ENCODE results near the gene RTN1. TPM values are rescaled to one million over a fixed set of nuclear protein-coding genes. Genes with fewer than 3 reads are reported as not detected.

RTN1 gene
- total and polyA plus RNA-seq, 2 experiments from 2014 or later: 0.15 TPM; not detected in 1

DNA sequence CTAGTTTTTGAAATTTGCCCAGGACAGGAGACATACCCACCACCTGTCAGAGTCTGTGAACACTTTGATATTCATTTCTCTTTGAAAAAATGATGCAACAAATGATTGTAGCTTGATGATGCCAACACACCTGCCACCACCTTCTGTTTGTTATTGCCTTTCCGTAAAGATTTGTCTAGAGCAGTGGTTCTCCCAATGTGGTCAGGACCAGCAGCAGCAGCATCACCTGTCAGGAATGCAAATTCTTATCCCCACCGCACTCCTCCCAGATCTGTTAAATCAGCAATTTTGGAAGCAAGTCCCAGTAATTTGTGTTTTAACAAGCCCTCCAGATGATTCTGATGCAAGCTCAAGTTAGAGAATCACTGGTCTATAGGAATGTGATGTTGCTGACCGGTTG lies 303.9 kb downstream of the RTN1 start:
- H3K79me2 ChIP-seq (ENCODE audit: insufficient read depth): no peaks in the 10 kb centered on the region
- 59 to 62% methylated on average over 3 of the region's 3 CpGs for WGBS, 2 experiments (ENCODE audit: low coverage in 1 of 2, low lambda C conversion rate in 2 of 2, missing lambda C conversion rate in 2 of 2)
- in situ Hi-C loops (cut with MboI): no loop called here

DNA sequence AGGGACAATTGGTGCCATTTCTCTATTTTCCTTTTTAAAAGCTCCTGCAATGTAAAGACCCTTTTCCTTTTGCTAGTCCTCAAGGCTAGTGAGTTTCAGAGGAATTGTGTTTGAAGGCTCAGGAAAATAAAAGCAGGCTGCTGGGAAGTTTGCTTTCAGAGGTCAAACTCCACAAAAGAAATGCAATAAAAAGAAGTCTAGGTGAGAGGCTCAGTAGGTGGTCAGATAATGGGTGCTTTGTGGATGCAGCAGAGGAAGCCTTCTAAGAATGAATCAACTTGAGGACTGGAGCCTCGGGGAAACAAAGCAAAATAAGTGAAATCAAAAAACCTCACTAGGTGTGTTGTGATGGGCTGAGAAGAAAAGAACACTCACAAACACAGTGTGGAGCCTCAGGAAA lies 304.3 kb downstream of the RTN1 start:
- H4K20me1 ChIP-seq (ENCODE audit: insufficient read depth): no peaks in the 10 kb centered on the region
- no peaks in the 10 kb centered on the region for H3F3A ChIP-seq (ENCODE audit: insufficient read depth)
- no peak overlapping the region for H3K4me2 ChIP-seq (ENCODE audit: unreplicated experiment)
- no peak for DNase-seq
- H3K4me1 ChIP-seq (ENCODE audit: insufficient read depth): no peaks in the 10 kb centered on the region
- TF ChIP-seq EZH2phosphoT487 (IDR thresholded peaks at IDR 0.05; ENCODE audit: insufficient read depth, low read depth) (no peak), EZH2 (IDR thresholded peaks at IDR 0.05; ENCODE audit: insufficient read depth, poor library complexity, severe bottlenecking) (no peak)
- no peak overlapping the region for H2AFZ ChIP-seq
- H3K9me3 ChIP-seq (ENCODE audit: low read depth): no peaks in the 10 kb centered on the region
- 0 to 6% methylated on average over 1 of the region's 1 CpG for WGBS, 2 experiments (ENCODE audit: low coverage in 1 of 2, low lambda C conversion rate in 2 of 2, missing lambda C conversion rate in 2 of 2)
- in situ Hi-C loops (cut with MboI): no loop called here
- no peak overlapping the region for H3K27ac ChIP-seq
- no peaks in the 10 kb centered on the region for H3K79me2 ChIP-seq (ENCODE audit: insufficient read depth)
- H3K27me3 ChIP-seq (replicated peaks; ENCODE audit: insufficient read depth): peaks cover 26% of the 10 kb centered on the region
- H3K9me2 ChIP-seq (ENCODE audit: insufficient read depth): no peaks in the 10 kb centered on the region
- no peaks in the 10 kb centered on the region for H3K36me3 ChIP-seq (ENCODE audit: low read depth)
- no peak overlapping the region for H3K4me3 ChIP-seq
- no peak overlapping the region for H3K9ac ChIP-seq

More for the DNA sequence above, 303.9 kb downstream of the RTN1 start:
- H4K20me1 ChIP-seq (ENCODE audit: insufficient read depth): no peaks in the 10 kb centered on the region
- no peaks in the 10 kb centered on the region for H3K36me3 ChIP-seq (ENCODE audit: low read depth)
- H2AFZ ChIP-seq: no peak overlapping the region
- no peak overlapping the region for H3K4me3 ChIP-seq
- no peaks in the 10 kb centered on the region for H3F3A ChIP-seq (ENCODE audit: insufficient read depth)
- H3K9ac ChIP-seq: no peak overlapping the region
- no peak for DNase-seq
- H3K9me3 ChIP-seq (ENCODE audit: low read depth): no peaks in the 10 kb centered on the region
- no peak overlapping the region for H3K4me2 ChIP-seq (ENCODE audit: unreplicated experiment)
- TF ChIP-seq EZH2 (IDR thresholded peaks at IDR 0.05; ENCODE audit: insufficient read depth, poor library complexity, severe bottlenecking) (no peak), EZH2phosphoT487 (IDR thresholded peaks at IDR 0.05; ENCODE audit: insufficient read depth, low read depth) (no peak)
- peaks cover 24% of the 10 kb centered on the region for H3K27me3 ChIP-seq (replicated peaks; ENCODE audit: insufficient read depth)
- no peak overlapping the region for H3K27ac ChIP-seq
- no peaks in the 10 kb centered on the region for H3K4me1 ChIP-seq (ENCODE audit: insufficient read depth)
- no peaks in the 10 kb centered on the region for H3K9me2 ChIP-seq (ENCODE audit: insufficient read depth)

- Histone ChIP-seq H3K79me2 (ENCODE audit: insufficient read depth) (no peaks in the 10 kb centered on the region), H3K4me2 (ENCODE audit: unreplicated experiment) (no peak overlapping the region), H3K4me1 (ENCODE audit: insufficient read depth) (no peaks in the 10 kb centered on the region), H3F3A (ENCODE audit: insufficient read depth) (no peaks in the 10 kb centered on the region), H3K4me3 (no peak overlapping the region), H3K27ac (no peak overlapping the region), H3K36me3 (ENCODE audit: low read depth) (no peaks in the 10 kb centered on the region), H2AFZ (no peak overlapping the region), H3K27me3 (replicated peaks; ENCODE audit: insufficient read depth) (peaks cover 31% of the 10 kb centered on the region), H3K9me3 (ENCODE audit: low read depth) (no peaks in the 10 kb centered on the region), H4K20me1 (ENCODE audit: insufficient read depth) (no peaks in the 10 kb centered on the region), H3K9ac (no peak overlapping the region), H3K9me2 (ENCODE audit: insufficient read depth) (no peaks in the 10 kb centered on the region)
- no peak for DNase-seq
- WGBS, 2 experiments (ENCODE audit: low coverage in 1 of 2, low lambda C conversion rate in 2 of 2, missing lambda C conversion rate in 2 of 2): 42 to 76% methylated on average over 1 of the region's 1 CpG
- in situ Hi-C loops (cut with MboI): no loop called here
- TF ChIP-seq EZH2 (IDR thresholded peaks at IDR 0.05; ENCODE audit: insufficient read depth, poor library complexity, severe bottlenecking): no peak
- TF ChIP-seq EZH2phosphoT487 (IDR thresholded peaks at IDR 0.05; ENCODE audit: insufficient read depth, low read depth): no peak
These were observed 305.5 kb downstream of the RTN1 start for GRCh38 chr14:59565087-59565486.

- Histone ChIP-seq H3K4me1 (ENCODE audit: insufficient read depth) (no peaks in the 10 kb centered on the region), H3K9me2 (ENCODE audit: insufficient read depth) (no peaks in the 10 kb centered on the region), H3K4me2 (ENCODE audit: unreplicated experiment) (no peak overlapping the region), H3K4me3 (no peak overlapping the region), H2AFZ (no peak overlapping the region), H3K9ac (no peak overlapping the region), H3F3A (ENCODE audit: insufficient read depth) (no peaks in the 10 kb centered on the region), H3K36me3 (ENCODE audit: low read depth) (no peaks in the 10 kb centered on the region), H3K79me2 (ENCODE audit: insufficient read depth) (no peaks in the 10 kb centered on the region), H3K9me3 (ENCODE audit: low read depth) (no peaks in the 10 kb centered on the region), H3K27me3 (replicated peaks; ENCODE audit: insufficient read depth) (peaks cover 31% of the 10 kb centered on the region), H4K20me1 (ENCODE audit: insufficient read depth) (no peaks in the 10 kb centered on the region), H3K27ac (no peak overlapping the region)
- in situ Hi-C loops (cut with MboI): no loop called here
- DNase-seq: no peak
- 18 to 19% methylated on average over 2 of the region's 2 CpGs for WGBS, 2 experiments (ENCODE audit: low coverage in 1 of 2, low lambda C conversion rate in 2 of 2, missing lambda C conversion rate in 2 of 2)
- TF ChIP-seq EZH2 (IDR thresholded peaks at IDR 0.05; ENCODE audit: insufficient read depth, poor library complexity, severe bottlenecking): no peak
- no peak for TF ChIP-seq EZH2phosphoT487 (IDR thresholded peaks at IDR 0.05; ENCODE audit: insufficient read depth, low read depth)
These were observed 306.2 kb downstream of the RTN1 start for GRCh38 chr14:59564366-59564765.

- H3K9me3 ChIP-seq (ENCODE audit: low read depth): no peaks in the 10 kb centered on the region
- in situ Hi-C loops (cut with MboI): no loop called here
- no peak overlapping the region for H3K9ac ChIP-seq
- no peaks in the 10 kb centered on the region for H3K79me2 ChIP-seq (ENCODE audit: insufficient read depth)
- no peak overlapping the region for H2AFZ ChIP-seq
- no peaks in the 10 kb centered on the region for H4K20me1 ChIP-seq (ENCODE audit: insufficient read depth)
- no peak overlapping the region for H3K27ac ChIP-seq
- H3K4me1 ChIP-seq (ENCODE audit: insufficient read depth): no peaks in the 10 kb centered on the region
- H3K27me3 ChIP-seq (replicated peaks; ENCODE audit: insufficient read depth): no peaks in the 10 kb centered on the region
- WGBS, 2 experiments (ENCODE audit: low coverage in 1 of 2, low lambda C conversion rate in 2 of 2, missing lambda C conversion rate in 2 of 2): 66 to 79% methylated on average over 2 of the region's 2 CpGs
- no peaks in the 10 kb centered on the region for H3K9me2 ChIP-seq (ENCODE audit: insufficient read depth)
- H3F3A ChIP-seq (ENCODE audit: insufficient read depth): no peaks in the 10 kb centered on the region
- no peaks in the 10 kb centered on the region for H3K36me3 ChIP-seq (ENCODE audit: low read depth)
- no peak for DNase-seq
- no peak for TF ChIP-seq EZH2phosphoT487 (IDR thresholded peaks at IDR 0.05; ENCODE audit: insufficient read depth, low read depth)
- no peak for TF ChIP-seq EZH2 (IDR thresholded peaks at IDR 0.05; ENCODE audit: insufficient read depth, poor library complexity, severe bottlenecking)
- no peak overlapping the region for H3K4me2 ChIP-seq (ENCODE audit: unreplicated experiment)
- H3K4me3 ChIP-seq: no peak overlapping the region
These were observed 323.3 kb downstream of the RTN1 start for GRCh38 chr14:59547310-59547709.

Small RNAs within 50 kb of the gene (microRNA-seq; reads per million reads assigned to microRNA genes)
- gene MIR5586 (ENCODE audit: borderline number of aligned reads): not detected

Small RNAs within 50 kb of the gene (small RNA-seq; reads per million reads assigned to genes)
- gene MIR5586 (ENCODE audit: low read depth, low replicate concordance): not detected

Other genes with a start within 250 kb of the RTN1 start
- not detected in 2 replicates for gene LRRC9, start 49.4 kb upstream of the RTN1 start, total RNA-seq (2014; rRNA removed; shearing (Covaris generic))
- gene LRRC9, start 49.4 kb upstream of the RTN1 start, polyA plus RNA-seq (2016; fragmentation: Nextera tagmentation; extraction: Ambion mirVana): not detected in 2 replicates
- 44.3 and 95.1 TPM in 2 replicates for gene PCNX4, start 221.1 kb upstream of the RTN1 start, total RNA-seq (2014; rRNA removed; shearing (Covaris generic))
- gene PCNX4, start 221.1 kb upstream of the RTN1 start, polyA plus RNA-seq (2016; fragmentation: Nextera tagmentation; extraction: Ambion mirVana): 33.9 and 39.4 TPM in 2 replicates

Measured in GM23248 (cell line).